GM04504 (cell line): ENCODE measurements around the gene SGPP1.
"Not testable (repeated sequence)": the region's sequence is repeated elsewhere in the genome, so short reads cannot be mapped to it uniquely, and the experiment has no call there.

Experiments
- DNase-seq: peaks from one replicate; pipeline ENCODE4 v3.0.0-alpha.2; 2012; ENCODE audit warnings: low read depth

Gene SGPP1

GRCh38 chr14:63726499-63726898 lies 1.4 kb downstream of the SGPP1 start:
- DNase-seq: no peak

DNA sequence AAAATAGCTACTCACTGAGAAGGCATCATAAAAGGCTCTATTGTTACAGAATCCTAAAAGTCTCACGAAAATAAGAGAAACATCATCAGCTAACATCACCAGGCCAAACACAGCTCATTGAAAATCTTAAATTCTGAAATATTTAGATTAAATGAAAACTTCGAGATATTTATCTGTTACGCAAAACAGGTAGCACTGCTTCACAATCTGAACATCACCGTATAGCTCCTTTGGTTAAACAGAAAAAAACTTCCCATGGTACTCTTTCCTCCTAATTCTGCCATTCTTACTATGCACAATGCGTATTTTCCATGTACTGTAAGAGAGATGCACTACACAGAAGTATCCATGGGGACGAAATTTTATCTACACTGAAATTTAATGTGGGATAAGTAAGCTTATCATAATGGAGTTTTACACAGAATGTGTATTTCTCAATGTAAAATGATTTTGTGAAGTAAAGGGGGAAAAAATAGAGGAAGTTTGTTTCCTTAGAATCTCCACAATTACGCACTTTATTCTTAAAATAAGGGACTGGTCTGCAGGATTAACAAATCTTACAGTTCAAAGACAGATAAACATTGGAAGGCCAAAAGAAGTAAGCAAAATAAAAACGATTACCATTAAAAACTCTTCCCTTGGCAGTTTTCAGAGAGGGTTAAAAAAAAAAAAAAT lies 1.9 kb downstream of the SGPP1 start:
- no peak for DNase-seq

DNA sequence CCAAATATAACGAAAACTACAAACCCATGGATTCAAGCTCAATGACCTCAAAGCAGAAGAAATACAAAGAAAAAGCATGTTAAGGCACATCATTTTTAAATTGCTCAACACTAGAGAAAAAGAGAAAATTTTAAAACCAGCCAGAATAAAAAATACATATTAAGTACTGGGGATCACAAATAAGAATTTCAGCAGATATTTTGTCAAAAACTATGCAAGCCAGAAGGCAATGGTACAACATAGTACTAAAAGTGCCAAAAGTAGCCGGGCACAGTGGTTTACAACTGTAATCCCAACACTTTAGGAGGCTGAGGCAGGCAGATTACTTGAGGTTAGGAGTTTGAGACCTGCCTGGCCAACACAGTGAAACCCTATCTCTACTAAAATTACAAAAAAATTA lies 10.2 kb downstream of the SGPP1 start:
- DNase-seq: no peak

- DNase-seq: no peak
Measured at GRCh38 chr14:63715360-63715759, 12.5 kb downstream of the SGPP1 start.

GRCh38 chr14:63713764-63714163 lies 14.1 kb downstream of the SGPP1 start:
- peak; percentile 48 for DNase-seq

GRCh38 chr14:63713058-63713457 lies 14.8 kb downstream of the SGPP1 start:
- DNase-seq: no peak

- no peak for DNase-seq
Measured at GRCh38 chr14:63712123-63712522, 15.7 kb downstream of the SGPP1 start.

- no peak for DNase-seq
Measured at GRCh38 chr14:63710497-63710896, 17.4 kb downstream of the SGPP1 start.

DNA sequence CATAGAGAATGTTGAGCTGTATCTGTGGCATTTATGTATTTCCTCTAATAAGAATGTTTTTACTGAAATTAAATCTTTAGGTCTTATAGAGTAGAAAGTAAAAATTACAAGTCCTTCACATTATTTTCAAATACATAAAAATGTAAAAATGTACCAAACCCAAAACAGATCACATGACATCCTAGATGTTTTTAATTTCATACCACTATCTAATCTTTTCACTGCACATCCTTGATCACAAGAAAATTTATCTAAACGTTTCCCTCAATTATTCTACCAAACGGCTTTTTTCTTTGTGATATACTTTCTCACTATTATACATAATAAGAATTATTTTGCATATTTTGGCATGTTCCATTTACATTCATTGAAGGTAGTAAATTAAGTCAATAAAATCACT lies 18.3 kb downstream of the SGPP1 start:
- no peak for DNase-seq

DNA sequence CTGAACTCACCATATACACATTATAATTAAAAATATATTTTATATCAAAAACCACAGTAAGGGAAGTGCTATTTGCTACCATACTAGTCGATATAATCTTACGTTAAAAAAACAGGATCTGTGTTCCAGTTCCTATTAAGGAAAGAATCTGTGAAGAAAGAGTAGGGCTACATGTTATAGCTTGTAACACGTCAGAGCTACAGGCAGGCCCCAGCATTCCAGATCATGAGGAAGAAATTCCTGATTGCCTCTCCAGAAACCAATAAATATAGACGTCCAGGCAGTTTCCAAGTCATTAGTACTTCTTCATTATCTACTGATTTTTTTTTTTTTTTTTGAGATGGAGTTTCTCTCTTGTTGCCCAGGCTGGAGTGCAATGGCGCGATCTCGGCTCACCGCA lies 20.6 kb downstream of the SGPP1 start:
- no peak for DNase-seq

DNA sequence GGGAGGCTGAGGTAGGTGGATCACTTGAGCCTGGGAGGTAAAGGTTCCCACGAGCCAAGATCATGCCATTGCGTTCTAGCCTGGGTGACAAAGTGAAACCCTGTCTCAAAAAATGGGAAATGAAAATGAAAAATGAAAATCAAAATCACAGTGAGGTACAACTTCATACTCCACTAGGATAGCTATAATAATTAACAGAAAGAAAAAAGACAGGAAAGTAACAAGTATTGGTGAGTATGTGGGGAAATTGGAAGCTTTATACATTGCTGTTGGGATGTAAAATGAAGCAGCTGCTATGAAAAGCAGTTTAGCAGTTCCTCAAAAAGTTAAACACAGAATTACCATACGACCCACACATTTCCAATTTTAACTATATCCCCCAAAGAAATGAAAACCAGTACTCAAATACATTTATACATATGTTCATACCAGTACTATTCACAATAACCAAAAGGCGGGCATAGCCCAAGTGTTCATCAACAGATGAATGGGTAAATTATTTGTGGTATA lies 22.2 kb downstream of the SGPP1 start:
- no peak for DNase-seq

- not testable (repeated sequence) for DNase-seq
Measured at GRCh38 chr14:63702530-63702929, 25.3 kb downstream of the SGPP1 start.

DNA sequence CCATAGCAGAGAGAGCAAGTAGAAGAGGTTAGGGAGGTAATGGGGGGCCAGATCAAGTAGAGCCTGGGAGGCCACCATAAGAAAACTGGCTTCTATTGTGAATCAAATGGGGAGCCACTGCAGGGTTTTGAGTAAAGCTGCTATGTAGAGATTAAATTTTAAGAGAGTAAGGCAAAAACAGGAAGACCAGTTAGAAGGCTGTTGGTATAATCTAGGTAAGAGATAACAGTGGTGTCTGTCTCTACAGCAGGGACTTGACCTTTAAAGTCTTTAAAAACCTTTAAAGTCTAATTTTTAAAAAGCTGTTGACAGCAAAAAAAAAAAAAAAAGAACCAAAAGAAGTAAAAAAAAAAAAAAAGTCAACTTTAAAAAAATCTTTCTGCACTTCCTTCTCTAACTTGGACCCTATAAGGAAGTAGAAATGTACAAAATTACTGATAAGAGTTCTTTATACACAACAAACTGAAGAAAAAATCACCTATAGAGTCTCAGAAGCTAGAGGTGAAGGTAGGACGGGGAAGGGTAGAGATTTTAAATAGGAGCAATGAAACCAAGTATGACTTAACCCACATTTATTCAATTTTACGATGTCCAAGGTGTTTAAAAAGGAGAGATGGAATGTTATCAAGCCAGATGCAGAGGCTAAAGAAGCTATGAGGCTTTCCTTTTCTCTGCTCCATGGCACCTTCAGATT lies 26.1 kb downstream of the SGPP1 start:
- no peak for DNase-seq

GRCh38 chr14:63692310-63693020 lies 35.4 kb downstream of the SGPP1 start:
- no peak for DNase-seq

GRCh38 chr14:63689132-63689531 lies 38.7 kb downstream of the SGPP1 start:
- DNase-seq: no peak

DNA sequence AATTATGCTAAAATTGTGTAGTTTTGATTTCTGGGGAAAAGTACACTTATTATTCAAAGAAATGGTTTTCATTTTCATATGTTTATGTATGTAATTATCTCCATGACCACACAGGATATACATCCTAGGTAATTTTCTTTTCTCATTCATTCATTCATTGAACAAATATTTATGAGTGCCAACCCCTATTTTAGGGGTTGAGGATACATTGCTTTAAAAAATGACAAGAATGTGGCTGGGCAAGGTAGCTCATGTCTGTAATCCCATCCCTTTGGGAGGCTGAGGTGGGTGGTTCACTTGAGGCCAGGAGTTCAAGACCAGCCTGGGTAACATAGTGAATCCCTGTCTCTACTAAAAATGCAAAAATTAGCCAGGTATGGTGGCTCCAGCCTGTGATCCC lies 40.9 kb downstream of the SGPP1 start:
- DNase-seq: no peak

GRCh38 chr14:63685401-63685800 lies 42.5 kb downstream of the SGPP1 start:
- no peak for DNase-seq

GRCh38 chr14:63682727-63683593 lies 44.9 kb downstream of the SGPP1 start:
- DNase-seq: no peak

- DNase-seq: no peak
Measured at GRCh38 chr14:63678536-63678935, 49.3 kb downstream of the SGPP1 start.

DNA sequence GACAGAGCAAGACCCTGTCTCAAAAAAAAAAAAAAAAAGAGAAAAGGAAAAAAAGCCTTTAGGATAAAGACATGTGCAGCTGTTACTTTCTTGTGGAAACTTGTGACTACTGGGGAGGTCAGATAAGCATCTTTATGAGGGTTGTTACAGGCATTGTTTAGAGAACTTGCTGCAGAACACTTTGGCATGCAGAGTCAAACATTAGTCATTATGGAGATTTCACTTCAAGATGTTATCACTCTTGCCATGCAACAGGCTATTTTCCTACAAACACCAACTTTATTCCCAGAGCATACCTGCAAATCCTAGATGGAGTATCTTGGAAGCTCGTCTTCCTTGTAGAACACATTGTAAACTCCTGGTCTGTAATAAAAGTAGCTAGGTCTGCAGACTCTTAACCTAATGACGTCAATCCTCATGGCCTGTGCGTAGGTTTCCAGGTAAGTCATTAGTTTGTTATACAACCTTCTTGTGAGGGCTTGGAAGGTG lies 49.9 kb downstream of the SGPP1 start:
- DNase-seq: peak; percentile 69

GRCh38 chr14:63676615-63677014 lies 51.2 kb downstream of the SGPP1 start:
- no peak for DNase-seq
